ENCODE measurements around the gene IQGAP2. TPM values are rescaled to one million over a fixed set of nuclear protein-coding genes. Genes with fewer than 3 reads are reported as not detected.

Gene IQGAP2
- total and polyA plus RNA-seq, 9 of the 15 experiments (the other 6 are each of a cell fraction or from before 2014, with no cell fraction given): 8.7 to 23.2 (median 17.4) TPM

- CTCF ChIA-PET (ENCODE audit: low intra/inter-chr PET ratio): no interaction called here
- Histone ChIP-seq H3K9ac (ENCODE audit: insufficient read depth in 1 of 2, low read depth in 2 of 2, low read length in 2 of 2) (no peak overlapping the region), H3K4me3 (no peak overlapping the region), H3K9me1 (ENCODE audit: control insufficient read depth, insufficient read depth, low read length) (no peaks in the 10 kb centered on the region), H2AFZ (ENCODE audit: low read depth, low read length) (no peak overlapping the region), H3K36me3 (ENCODE audit: control insufficient read depth, insufficient read depth, low read length) (no peaks in the 10 kb centered on the region), H3K27me3 (ENCODE audit: control insufficient read depth in 2 of 2, insufficient read depth in 2 of 2, low read length in 2 of 2) (no peaks in the 10 kb centered on the region), H3K4me1 (replicated peaks in 1 of 2; ENCODE audit: control insufficient read depth in 2 of 2, insufficient read depth in 2 of 2, low read length in 2 of 2) (peaks cover 7 to 39% of the 10 kb centered on the region in 2 experiments; a peak in 4 of 5 replicates), H3K27ac (ENCODE audit: extremely low read depth, low read depth, low read length) (no peak overlapping the region), H3K9me3 (replicated peaks; ENCODE audit: control insufficient read depth, insufficient read depth, low read depth, low read length) (no peaks in the 10 kb centered on the region), H3K79me2 (ENCODE audit: control insufficient read depth, insufficient read depth, low read length) (no peaks in the 10 kb centered on the region), H3K4me2 (ENCODE audit: insufficient read depth, low read length) (no peak overlapping the region), H4K20me1 (replicated peaks; ENCODE audit: control insufficient read depth, insufficient read depth, low read length) (no peaks in the 10 kb centered on the region)
- FAIRE-seq: no peak
- no peak for ATAC-seq
- no peak for DNase-seq (ENCODE audit: extremely low read depth in 1 of 4, low spot score in 3 of 4)
- BruUV-seq (replicated peaks): no TSS peak
- in situ Hi-C loops (cut with MboI): no loop called here
- POLR2A ChIA-PET: interaction anchor here (0.8 to 2.0 kb wide), 3 partner anchors 12 to 57 kb away, joined by 3 to 7 read pairs (median 3); no protein-coding TSS in a partner anchor
- WGBS (ENCODE audit: insufficient coverage, low coverage, missing lambda C conversion rate): 57% methylated on average over 7 of the region's 8 CpGs
- intact Hi-C loops (cut with micrococcal nuclease): no loop called here
- TF ChIP-seq ID3 (CRISPR knock-in tag; IDR thresholded peaks at IDR 0.05): no peak
- TF ChIP-seq ID3 (tag; IDR thresholded peaks at IDR 0.05): no peak
- TF ChIP-seq EGR1 (conservative IDR thresholded peaks at IDR 0.05): peak; percentile 40
- TF ChIP-seq NR1H2 (CRISPR knock-in tag; IDR thresholded peaks at IDR 0.05): no peak
- no peak for TF ChIP-seq KLF1 (tag; IDR thresholded peaks at IDR 0.05)
- peak; percentile 75 for TF ChIP-seq MEIS2 (IDR thresholded peaks at IDR 0.05; ENCODE audit: partially characterized antibody)
- TF ChIP-seq PKNOX1 (IDR thresholded peaks at IDR 0.05): peak; percentile 75
- TF ChIP-seq CBX5 (IDR thresholded peaks at IDR 0.05; ENCODE audit: borderline replicate concordance, low read depth): no peak
- TF ChIP-seq PBX2 (CRISPR knock-in tag; IDR thresholded peaks at IDR 0.05; ENCODE audit: low read depth): no peak
- TF ChIP-seq PBX2 (tag; conservative IDR thresholded peaks at IDR 0.05; ENCODE audit: low read depth): peak; percentile 73
- TF ChIP-seq SMARCB1 (IDR thresholded peaks at IDR 0.05; ENCODE audit: insufficient read length, low read depth): no peak
- TF ChIP-seq SMAD1 (IDR thresholded peaks at IDR 0.05; ENCODE audit: low read depth, low read length, partially characterized antibody): no peak
- no peak for TF ChIP-seq BHLHE40 (IDR thresholded peaks at IDR 0.05; ENCODE audit: low read length)
- TF ChIP-seq ATF3 (IDR thresholded peaks at IDR 0.05): no peak
- no peak for TF ChIP-seq ATF3 (CRISPR knock-in tag; conservative IDR thresholded peaks at IDR 0.05)
These were observed 143.5 kb downstream of the IQGAP2 start for GRCh38 chr5:76546497-76547102.
